Chondrocyte (in vitro differentiated cells): Measurements from ENCODE around the gene EAF1. TPM values are rescaled to one million over a fixed set of nuclear protein-coding genes. Genes with fewer than 3 reads are reported as not detected.
"Not testable (repeated sequence)": the region's sequence is repeated elsewhere in the genome, so short reads cannot be mapped to it uniquely, and the experiment has no call there.

Experiments used
- DNase-seq: peaks from one replicate; pipeline ENCODE4 v3.0.0; 2021; ENCODE audit warnings: mixed read lengths, low spot score
- H3K27ac Mint-ChIP-seq: one replicate; pipeline ENCODE4 v1.8.0; 2021; ENCODE audit warnings: mild to moderate bottlenecking, moderate library complexity, mixed read lengths; ENCODE audit not compliant: unreplicated experiment
- H3K27me3 Mint-ChIP-seq: 2 replicates; pipeline ENCODE4 v1.8.0; 2021; ENCODE audit warnings: low read depth, mixed read lengths
- H3K36me3 Mint-ChIP-seq: 2 replicates; pipeline ENCODE4 v1.8.0; 2021; ENCODE audit warnings: low read depth, mixed read lengths
- H3K4me1 Mint-ChIP-seq: 2 replicates; pipeline ENCODE4 v1.8.0; 2021; ENCODE audit warnings: low read depth, mild to moderate bottlenecking, mixed read lengths
- H3K4me3 Mint-ChIP-seq: one replicate; pipeline ENCODE4 v1.8.0; 2021; ENCODE audit warnings: mild to moderate bottlenecking, moderate library complexity, mixed read lengths; ENCODE audit not compliant: unreplicated experiment
- H3K9me3 Mint-ChIP-seq: 2 replicates; pipeline ENCODE4 v1.8.0; 2021; ENCODE audit warnings: low read depth, mixed read lengths
- CTCF ChIP-seq: fragments of 200-600 bp; sonication (generic); IDR thresholded peaks from 2 replicates; pipeline ENCODE4 v1.5.0; 2021; ENCODE audit warnings: antibody characterized with exemption, mild to moderate bottlenecking, moderate library complexity
- total RNA-seq: library from RNA; stranded (reverse); gene quantifications from 3 replicates; pipeline ENCODE4 v1.2.1, GENCODE V29; 2021

EAF1 gene
- total RNA-seq, 1 donor from 2014 or later = 18.4 TPM

GRCh38 chr3:15384510-15385237 lies 42.7 kb upstream of the EAF1 start:
- no peaks in the 10 kb centered on the region for H3K27me3 Mint-ChIP-seq
- H3K36me3 Mint-ChIP-seq = peaks cover 2% of the 10 kb centered on the region
- peaks cover 8% of the 10 kb centered on the region for H3K4me1 Mint-ChIP-seq
- H3K27ac Mint-ChIP-seq = no peak overlapping the region
- no peak overlapping the region for H3K4me3 Mint-ChIP-seq
- H3K9me3 Mint-ChIP-seq = peaks cover 12% of the 10 kb centered on the region
- TF ChIP-seq CTCF = no peak
- no peak for DNase-seq

- peaks cover 12% of the 10 kb centered on the region for H3K9me3 Mint-ChIP-seq
- not testable (repeated sequence) for H3K27me3 Mint-ChIP-seq, H3K4me1 Mint-ChIP-seq, DNase-seq, H3K27ac Mint-ChIP-seq, H3K4me3 Mint-ChIP-seq, H3K36me3 Mint-ChIP-seq
These were observed 42.1 kb upstream of the EAF1 start for GRCh38 chr3:15385238-15385695.

GRCh38 chr3:15385901-15386653 lies 41.3 kb upstream of the EAF1 start:
- Mint-ChIP-seq H3K4me3 (no peak overlapping the region), H3K36me3 (peaks cover 2% of the 10 kb centered on the region), H3K27ac (no peak overlapping the region), H3K4me1 (peaks cover 8% of the 10 kb centered on the region), H3K9me3 (peaks cover 12% of the 10 kb centered on the region), H3K27me3 (no peaks in the 10 kb centered on the region)
- DNase-seq = no peak
- no peak for TF ChIP-seq CTCF

GRCh38 chr3:15386654-15386955 lies 40.8 kb upstream of the EAF1 start:
- not testable (repeated sequence) for H3K27ac Mint-ChIP-seq, H3K4me1 Mint-ChIP-seq, H3K36me3 Mint-ChIP-seq, DNase-seq, H3K27me3 Mint-ChIP-seq, H3K4me3 Mint-ChIP-seq
- peaks cover 12% of the 10 kb centered on the region for H3K9me3 Mint-ChIP-seq

GRCh38 chr3:15387171-15387581 lies 40.2 kb upstream of the EAF1 start:
- Mint-ChIP-seq H3K36me3 (peaks cover 2% of the 10 kb centered on the region), H3K9me3 (peaks cover 12% of the 10 kb centered on the region), H3K27ac (no peak overlapping the region), H3K4me1 (peaks cover 8% of the 10 kb centered on the region), H3K27me3 (no peaks in the 10 kb centered on the region), H3K4me3 (no peak overlapping the region)
- no peak for TF ChIP-seq CTCF
- no peak for DNase-seq

GRCh38 chr3:15387735-15388134 lies 39.7 kb upstream of the EAF1 start:
- H3K36me3 Mint-ChIP-seq = peaks cover 2% of the 10 kb centered on the region
- no peak overlapping the region for H3K27ac Mint-ChIP-seq
- DNase-seq = no peak
- H3K9me3 Mint-ChIP-seq = peaks cover 12% of the 10 kb centered on the region
- no peak for TF ChIP-seq CTCF
- peaks cover 8% of the 10 kb centered on the region for H3K4me1 Mint-ChIP-seq
- H3K27me3 Mint-ChIP-seq = no peaks in the 10 kb centered on the region
- no peak overlapping the region for H3K4me3 Mint-ChIP-seq

- H3K27ac Mint-ChIP-seq, H3K4me3 Mint-ChIP-seq, H3K36me3 Mint-ChIP-seq, H3K27me3 Mint-ChIP-seq, H3K4me1 Mint-ChIP-seq, DNase-seq: not testable (repeated sequence)
- H3K9me3 Mint-ChIP-seq = peaks cover 15% of the 10 kb centered on the region
These were observed 39.1 kb upstream of the EAF1 start for GRCh38 chr3:15388335-15388734.
